Karpas-422 (cell line): ENCODE data around the gene MOXD1. TPM values are rescaled to one million over a fixed set of nuclear protein-coding genes. Genes with fewer than 3 reads are reported as not detected.

Source experiments
- DNase-seq: peaks from one replicate; pipeline ENCODE4 v3.0.0-alpha.2; 2015
- H2AFZ ChIP-seq: fragments of 200-600 bp; sonication (generic); 2 replicates; pipeline ENCODE4 v1.6.1; 2014; ENCODE audit warnings: antibody characterized with exemption, low read length, mixed read lengths
- H3K27ac ChIP-seq: fragments of 200-600 bp; sonication (generic); 2 replicates; pipeline ENCODE4 v1.5.1; 2014; ENCODE audit warnings: mild to moderate bottlenecking, low read length, moderate library complexity
- H3K27me3 ChIP-seq: fragments of 200-600 bp; sonication (generic); 2 replicates; pipeline ENCODE4 v1.6.1; 2014; ENCODE audit warnings: low read length, mixed read lengths
- H3K36me3 ChIP-seq: fragments of 200-600 bp; sonication (generic); 2 replicates; pipeline ENCODE4 v1.6.1; 2014; ENCODE audit warnings: low read length, mixed read lengths; ENCODE audit not compliant: insufficient read depth
- H3K4me1 ChIP-seq: fragments of 200-600 bp; sonication (generic); 2 replicates; pipeline ENCODE4 v1.6.1; 2014; ENCODE audit warnings: mild to moderate bottlenecking, low read length, mixed read lengths
- H3K4me2 ChIP-seq: fragments of 200-600 bp; sonication (generic); 2 replicates; pipeline ENCODE4 v1.6.1; 2014; ENCODE audit warnings: low read length, low read depth, mild to moderate bottlenecking; ENCODE audit not compliant: poor library complexity, severe bottlenecking
- H3K4me3 ChIP-seq: fragments of 200-600 bp; sonication (generic); 2 replicates; pipeline ENCODE4 v1.5.1; 2014; ENCODE audit warnings: mild to moderate bottlenecking, antibody characterized with exemption, low read length, mixed read lengths
- H3K79me2 ChIP-seq: fragments of 200-600 bp; sonication (generic); 2 replicates; pipeline ENCODE4 v1.6.1; 2014; ENCODE audit warnings: mild to moderate bottlenecking, low read length, mixed read lengths
- H3K9ac ChIP-seq: fragments of 200-600 bp; sonication (generic); 2 replicates; pipeline ENCODE4 v1.6.0; 2014; ENCODE audit warnings: low read length
- H3K9me2 ChIP-seq: fragments of 200-600 bp; sonication (generic), shearing (Covaris generic); replicated peaks from 2 replicates; pipeline ENCODE4 v1.6.0; 2014; ENCODE audit warnings: mild to moderate bottlenecking, low read length, moderate library complexity; ENCODE audit not compliant: insufficient read depth
- H3K9me3 ChIP-seq: fragments of 300-700, 200-600 bp; sonication (generic); 2 replicates; pipeline ENCODE4 v1.6.1; 2014; ENCODE audit warnings: low read length, mixed read lengths
- H4K20me1 ChIP-seq: fragments of 200-600 bp; sonication (generic); 2 replicates; pipeline ENCODE4 v1.6.1; 2014; ENCODE audit warnings: mild to moderate bottlenecking, antibody characterized with exemption, low read length, low read depth; ENCODE audit not compliant: insufficient read depth
- total RNA-seq: library from RNA; depleted of rRNA; stranded (reverse); fragments of >200 nt; shearing (Covaris generic); gene quantifications from 2 replicates; pipeline ENCODE4 v1.2.3, GENCODE V29; 2014; ENCODE audit warnings: low replicate concordance

The MOXD1 gene
- total RNA-seq, 1 experiment from 2014 or later = not detected

DNA sequence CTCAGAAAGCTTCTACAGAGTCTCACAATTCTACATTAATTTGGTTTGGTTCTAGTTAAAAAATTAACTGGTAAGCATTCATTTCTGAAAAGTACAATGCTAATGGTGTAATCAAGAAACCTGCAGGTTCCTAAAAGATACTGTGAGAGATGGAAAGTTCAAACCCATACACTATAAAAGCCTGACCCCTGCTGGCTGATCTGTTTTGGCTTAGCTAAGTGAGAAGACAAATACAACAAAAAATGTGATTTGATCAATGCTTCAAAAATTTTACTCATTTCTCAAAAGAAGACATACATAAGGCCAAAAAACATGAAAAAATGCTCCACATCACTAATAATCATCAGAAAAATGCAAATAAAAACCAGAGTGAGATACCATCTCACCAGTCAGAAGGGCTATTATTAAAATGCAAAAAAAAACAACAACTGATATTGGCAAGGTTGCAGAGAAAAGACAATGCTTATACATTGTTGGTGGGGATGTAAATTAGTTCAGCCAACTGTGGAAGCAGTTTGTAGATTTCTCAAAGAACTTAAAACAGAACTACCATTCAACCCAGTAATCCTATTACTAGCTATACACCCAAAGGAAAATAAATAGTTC is 102.8 kb downstream of the MOXD1 start:
- Histone ChIP-seq H3K9me2 (no peaks in the 10 kb centered on the region), H3K4me1 (no peaks in the 10 kb centered on the region; the same call in 1 of the 2 replicates), H3K4me2 (no peak overlapping the region), H4K20me1 (no peaks in the 10 kb centered on the region), H3K9me3 (no peaks in the 10 kb centered on the region), H3K27me3 (no peaks in the 10 kb centered on the region), H3K79me2 (no peaks in the 10 kb centered on the region), H3K36me3 (no peaks in the 10 kb centered on the region), H3K27ac (no peak overlapping the region), H3K9ac (no peak overlapping the region), H2AFZ (no peak overlapping the region), H3K4me3 (no peak overlapping the region)
- DNase-seq = peak; percentile 81

DNA sequence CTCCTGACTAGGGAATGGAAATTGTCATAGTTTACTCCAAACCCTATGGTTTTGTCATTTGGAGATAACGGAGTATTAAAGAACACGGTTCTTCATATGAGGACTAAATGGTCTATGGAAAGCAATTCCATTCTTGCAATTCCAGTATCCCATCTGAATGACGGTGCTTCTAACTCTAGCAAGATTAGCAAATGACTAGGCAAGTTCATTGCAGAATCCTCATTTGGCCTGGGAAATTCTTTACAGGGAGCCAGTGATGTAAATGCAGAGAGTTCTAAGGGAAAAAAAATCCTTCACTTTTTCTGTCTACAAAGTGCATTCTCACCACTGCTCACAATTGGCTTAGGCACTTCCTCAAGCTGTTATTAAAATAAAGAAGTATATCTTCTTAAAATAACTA is 111.5 kb downstream of the MOXD1 start:
- H4K20me1 ChIP-seq = no peaks in the 10 kb centered on the region

DNA sequence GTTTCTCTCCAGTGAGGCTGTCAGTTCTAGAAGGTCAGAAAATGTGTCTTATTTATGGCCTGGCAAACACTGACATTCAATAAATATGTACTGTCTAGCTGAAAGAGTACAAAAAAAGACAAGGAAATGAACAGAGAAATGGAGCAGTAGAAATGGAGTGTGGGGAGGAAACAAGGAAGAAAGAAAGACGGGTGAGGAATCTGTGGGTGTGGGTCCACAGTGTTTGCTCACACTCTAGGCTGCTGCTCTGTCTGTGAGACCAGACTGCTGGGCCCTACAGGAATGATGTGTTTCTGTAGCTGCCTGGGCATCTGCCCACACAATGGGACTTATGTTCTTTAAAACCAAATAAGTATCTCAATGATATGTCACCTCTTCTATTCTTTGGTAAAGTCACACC is 114.2 kb downstream of the MOXD1 start:
- H3K4me3 ChIP-seq = no peak overlapping the region
- no peak overlapping the region for H2AFZ ChIP-seq

More for the DNA sequence above, 111.5 kb downstream of the MOXD1 start:
- Histone ChIP-seq H3K9ac (no peak overlapping the region), H3K9me3 (no peaks in the 10 kb centered on the region), H3K4me1 (no peaks in the 10 kb centered on the region; the same call in 1 of the 2 replicates), H3K4me2 (no peak overlapping the region), H3K27me3 (no peaks in the 10 kb centered on the region), H3K27ac (no peak overlapping the region), H3K9me2 (no peaks in the 10 kb centered on the region), H3K4me3 (no peak overlapping the region), H3K79me2 (no peaks in the 10 kb centered on the region), H3K36me3 (no peaks in the 10 kb centered on the region), H2AFZ (no peak overlapping the region)
- DNase-seq = no peak

DNA sequence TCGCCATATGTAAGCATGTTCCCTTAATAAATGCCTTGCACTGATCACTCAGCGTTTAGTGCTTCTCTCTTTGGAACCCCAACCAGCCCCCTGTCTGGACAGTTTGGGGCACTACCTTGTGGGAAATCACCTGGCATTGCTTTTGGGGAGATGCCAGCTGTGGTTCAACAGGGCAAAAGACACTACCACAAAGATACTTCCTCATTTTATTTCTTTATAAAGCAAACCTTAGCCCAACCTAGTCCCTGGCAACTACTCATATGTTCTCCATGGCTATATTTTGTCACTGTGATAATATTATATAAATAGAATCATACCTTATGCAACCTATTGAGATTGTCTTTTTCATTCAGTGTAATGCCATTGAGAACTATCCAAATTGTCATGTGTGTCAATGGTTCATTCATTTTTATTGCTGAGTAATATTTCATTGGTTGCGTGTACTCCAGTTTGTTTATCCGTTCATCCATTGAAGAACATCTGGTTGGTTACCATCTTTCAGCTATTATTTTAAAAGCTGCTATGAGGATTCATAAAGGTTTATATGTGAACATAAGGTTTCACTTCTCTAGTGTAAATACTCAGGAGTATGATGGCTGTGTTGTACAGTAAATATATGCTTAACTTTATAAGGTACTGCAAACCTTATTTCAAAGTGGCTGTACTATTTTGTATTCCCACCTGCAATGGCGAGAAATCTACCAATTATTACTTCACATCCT is 114.8 kb downstream of the MOXD1 start:
- Histone ChIP-seq H2AFZ (no peak overlapping the region), H3K36me3 (no peaks in the 10 kb centered on the region), H3K27ac (no peak overlapping the region), H3K9me3 (no peaks in the 10 kb centered on the region), H3K4me3 (no peak overlapping the region), H4K20me1 (no peaks in the 10 kb centered on the region), H3K9me2 (no peaks in the 10 kb centered on the region), H3K79me2 (no peaks in the 10 kb centered on the region), H3K27me3 (no peaks in the 10 kb centered on the region), H3K9ac (no peak overlapping the region), H3K4me2 (no peak overlapping the region), H3K4me1 (no peaks in the 10 kb centered on the region)
- no peak for DNase-seq

More for the DNA sequence above, 114.2 kb downstream of the MOXD1 start:
- no peak for DNase-seq
- Histone ChIP-seq H3K27ac (no peak overlapping the region), H3K79me2 (no peaks in the 10 kb centered on the region), H3K27me3 (no peaks in the 10 kb centered on the region), H3K4me2 (no peak overlapping the region), H3K4me1 (no peaks in the 10 kb centered on the region), H3K36me3 (no peaks in the 10 kb centered on the region), H3K9me2 (no peaks in the 10 kb centered on the region), H3K9ac (no peak overlapping the region), H3K9me3 (no peaks in the 10 kb centered on the region), H4K20me1 (no peaks in the 10 kb centered on the region)

DNA sequence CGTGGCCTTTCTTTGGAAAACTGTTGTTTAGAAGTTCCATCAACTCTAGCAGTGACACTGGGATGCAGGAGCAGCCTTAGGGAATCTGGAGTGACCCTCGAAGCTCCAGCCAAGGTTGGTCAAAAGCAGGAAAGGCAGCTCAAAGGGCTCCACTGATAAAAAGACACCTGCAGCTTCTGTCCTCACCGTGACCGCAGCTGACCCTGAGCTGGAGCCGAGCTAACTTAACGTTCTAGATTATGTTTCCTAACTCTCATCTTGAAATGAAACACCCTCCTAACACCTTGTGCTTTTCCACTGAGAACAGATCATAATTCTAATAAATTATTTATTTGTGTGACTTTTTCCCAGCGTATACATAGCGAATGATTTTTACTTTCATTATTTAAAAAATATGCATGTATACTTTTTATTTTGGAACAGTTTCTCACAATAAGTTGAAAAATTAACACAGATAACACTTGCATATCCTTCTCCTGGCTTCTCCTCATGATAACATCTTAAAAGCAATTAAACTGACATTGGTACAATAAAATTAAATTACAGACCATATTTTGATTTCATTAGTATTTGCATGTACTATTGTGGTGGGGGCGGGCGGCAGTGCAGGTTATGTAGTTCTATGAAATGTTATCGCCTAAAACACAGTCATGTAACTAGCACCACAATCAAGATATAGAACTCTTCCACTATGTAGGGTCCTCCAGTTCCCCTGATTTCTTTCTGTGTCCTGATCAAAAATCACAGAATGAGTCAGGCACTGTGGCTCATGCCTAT is 116.1 kb downstream of the MOXD1 start:
- no peaks in the 10 kb centered on the region for H3K36me3 ChIP-seq
- no peaks in the 10 kb centered on the region for H3K4me1 ChIP-seq
- no peak for DNase-seq
- no peak overlapping the region for H3K4me3 ChIP-seq
- H3K27me3 ChIP-seq = no peaks in the 10 kb centered on the region
- H3K9me3 ChIP-seq = no peaks in the 10 kb centered on the region
- H4K20me1 ChIP-seq = no peaks in the 10 kb centered on the region
- H3K27ac ChIP-seq = no peak overlapping the region
- H3K79me2 ChIP-seq = no peaks in the 10 kb centered on the region
- no peak overlapping the region for H3K9ac ChIP-seq
- H3K4me2 ChIP-seq = no peak overlapping the region
- H3K9me2 ChIP-seq = no peaks in the 10 kb centered on the region
- no peak overlapping the region for H2AFZ ChIP-seq

DNA sequence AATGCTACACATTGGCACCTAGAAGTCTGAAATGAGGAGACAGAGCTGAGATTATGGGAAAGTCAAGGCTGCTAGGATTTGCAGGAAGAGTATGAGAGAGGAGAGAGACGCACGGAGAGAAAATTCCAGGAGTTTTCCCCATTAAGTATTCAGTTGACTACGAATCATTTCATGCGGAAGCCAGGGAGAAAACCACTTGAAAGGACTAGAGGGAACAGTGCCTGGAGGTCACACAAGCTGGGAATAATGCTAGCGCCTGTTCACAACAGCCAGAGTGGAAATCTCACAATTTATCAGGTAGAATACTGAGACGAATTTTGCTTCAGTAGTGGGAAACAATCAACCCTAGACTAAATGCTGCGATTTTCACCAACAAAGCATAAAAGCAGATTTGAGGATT is 118.6 kb downstream of the MOXD1 start:
- Histone ChIP-seq H3K27me3 (no peaks in the 10 kb centered on the region), H3K79me2 (no peaks in the 10 kb centered on the region), H4K20me1 (no peaks in the 10 kb centered on the region), H2AFZ (no peak overlapping the region), H3K9me2 (no peaks in the 10 kb centered on the region), H3K9ac (no peak overlapping the region), H3K4me2 (no peak overlapping the region), H3K36me3 (no peaks in the 10 kb centered on the region), H3K9me3 (no peaks in the 10 kb centered on the region), H3K27ac (no peak overlapping the region), H3K4me1 (no peaks in the 10 kb centered on the region), H3K4me3 (no peak overlapping the region)
- DNase-seq = no peak

DNA sequence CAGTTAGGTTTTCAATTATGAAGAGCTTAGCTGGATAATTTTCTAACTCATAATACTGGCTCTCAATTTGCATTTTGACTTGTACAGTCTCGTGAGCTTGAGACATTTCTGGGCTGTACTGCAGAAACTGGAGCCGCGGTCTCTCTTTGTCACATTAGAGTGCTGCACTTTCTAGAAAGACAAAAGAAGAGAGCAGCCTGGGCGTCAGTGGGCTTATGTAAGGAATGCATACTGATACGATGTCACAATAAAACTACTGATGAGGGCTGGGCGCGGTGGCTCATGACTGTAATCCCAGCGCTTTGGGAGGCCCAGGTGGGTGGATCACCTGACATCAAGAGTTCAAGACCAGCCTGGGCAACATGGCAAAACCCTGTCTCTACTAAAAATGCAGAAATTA is 120.8 kb downstream of the MOXD1 start:
- H4K20me1 ChIP-seq = no peaks in the 10 kb centered on the region
- H3K36me3 ChIP-seq = no peaks in the 10 kb centered on the region
- DNase-seq = no peak
- H3K27me3 ChIP-seq = no peaks in the 10 kb centered on the region
- H3K4me3 ChIP-seq = no peak overlapping the region
- no peak overlapping the region for H3K27ac ChIP-seq
- H3K4me1 ChIP-seq = 0 out of 2 replicates have a peak, but pooled peaks cover 3% of the 10 kb centered on the region
- H3K9ac ChIP-seq = no peak overlapping the region
- no peak overlapping the region for H2AFZ ChIP-seq
- no peak overlapping the region for H3K4me2 ChIP-seq
- H3K9me2 ChIP-seq = no peaks in the 10 kb centered on the region
- no peaks in the 10 kb centered on the region for H3K79me2 ChIP-seq
- no peaks in the 10 kb centered on the region for H3K9me3 ChIP-seq

DNA sequence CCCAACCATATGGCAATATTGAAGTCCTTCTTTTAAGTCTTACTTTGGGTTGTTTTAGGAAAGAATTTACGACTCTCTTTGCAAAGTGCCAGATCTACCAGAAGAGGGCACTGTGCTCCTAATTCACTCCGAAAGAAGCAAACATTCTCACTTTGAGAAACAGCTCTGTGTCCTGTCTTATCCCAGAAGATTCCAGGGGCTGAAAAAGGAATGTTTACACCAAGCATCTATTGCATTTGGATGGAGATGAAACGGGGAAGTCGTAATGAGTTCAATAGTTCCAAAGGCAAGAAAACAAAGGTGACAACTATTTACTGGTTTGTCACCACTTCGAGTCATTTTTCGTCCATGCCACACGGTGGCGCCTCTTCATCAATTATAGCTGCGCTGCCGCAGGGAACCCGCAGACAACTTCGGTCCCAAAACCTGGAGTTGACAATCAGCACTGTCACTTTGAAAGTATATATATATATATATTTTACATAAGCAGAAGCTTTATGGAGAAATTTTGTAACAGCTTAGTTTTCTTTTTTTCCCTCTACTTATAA is 121.6 kb downstream of the MOXD1 start:
- no peak overlapping the region for H3K27ac ChIP-seq
- H3K79me2 ChIP-seq = no peaks in the 10 kb centered on the region
- H3K4me1 ChIP-seq = 0 out of 2 replicates have a peak, but pooled peaks cover 3% of the 10 kb centered on the region
- no peaks in the 10 kb centered on the region for H3K27me3 ChIP-seq
- H3K9me3 ChIP-seq = no peaks in the 10 kb centered on the region
- H3K9ac ChIP-seq = no peak overlapping the region
- peak overlapping the region; percentile 93; the same call in 1 of the 2 replicates for H2AFZ ChIP-seq
- no peaks in the 10 kb centered on the region for H3K9me2 ChIP-seq
- no peaks in the 10 kb centered on the region for H3K36me3 ChIP-seq
- peak overlapping the region; percentile 73 for H3K4me2 ChIP-seq
- peak; percentile 89 for DNase-seq
- no peaks in the 10 kb centered on the region for H4K20me1 ChIP-seq
- peak overlapping the region; percentile 55; the same call in 1 of the 2 replicates for H3K4me3 ChIP-seq
